D721Med (cell line): Measurements from ENCODE around the gene CELF1.
"Not testable (repeated sequence)": the region's sequence is repeated elsewhere in the genome, so short reads cannot be mapped to it uniquely, and the experiment has no call there.

Experiments
- DNase-seq: peaks from one replicate; pipeline ENCODE4 v3.0.0; 2011; ENCODE audit warnings: low spot score; ENCODE audit not compliant: insufficient read length
- FAIRE-seq: peaks from 2 replicates; lab custom pipeline; 2011; peaks lifted over from hg19 to GRCh38; lab: Jason Lieb, UNC
- CTCF ChIP-seq: IDR thresholded peaks from 2 replicates; pipeline ENCODE4 v1.5.1; 2012; ENCODE audit warnings: mild to moderate bottlenecking, control low read depth; ENCODE audit not compliant: insufficient read depth; ENCODE audit errors: missing control alignments

CELF1 gene

GRCh38 chr11:47565340-47566148, 12.6 kb upstream of the CELF1 start, which contains the start of gene PTPMT1:
Gene PTPMT1, plus strand, starts transcription at chr11:47565599. Its CDS starts 24 bp downstream, at chr11:47565623.
- DNase-seq (no peak), FAIRE-seq (no peak)
- no peak for TF ChIP-seq CTCF

GRCh38 chr11:47564933-47565339, 12.0 kb upstream of the CELF1 start:
- no peak for FAIRE-seq
- no peak for TF ChIP-seq CTCF
- no peak for DNase-seq

- DNase-seq, FAIRE-seq: not testable (repeated sequence)
These were observed 11.4 kb upstream of the CELF1 start for GRCh38 chr11:47564366-47564765.

GRCh38 chr11:47562393-47562792, 9.5 kb upstream of the CELF1 start:
- FAIRE-seq, DNase-seq: not testable (repeated sequence)

- no peak for DNase-seq
- no peak for FAIRE-seq
- no peak for TF ChIP-seq CTCF
These were observed 7.5 kb upstream of the CELF1 start for GRCh38 chr11:47560426-47560825.

- TF ChIP-seq CTCF = no peak
- FAIRE-seq = no peak
- DNase-seq = no peak
These were observed 5.8 kb upstream of the CELF1 start for GRCh38 chr11:47558695-47559094.

- FAIRE-seq, DNase-seq: not testable (repeated sequence)
These were observed 4.1 kb upstream of the CELF1 start for GRCh38 chr11:47557004-47557403.

- DNase-seq = no peak
- FAIRE-seq = no peak
- no peak for TF ChIP-seq CTCF
These were observed 443 bp upstream of the CELF1 start for GRCh38 chr11:47553406-47553743.

GRCh38 chr11:47552056-47552565, 821 bp downstream of the CELF1 start:
- no peak for FAIRE-seq
- no peak for DNase-seq
- no peak for TF ChIP-seq CTCF
